SK-N-SH (cell line): ENCODE results near the gene SLC7A14. TPM values are rescaled to one million over a fixed set of nuclear protein-coding genes. Genes with fewer than 3 reads are reported as not detected.

ENCODE experiments used
- CTCF ChIA-PET: fragments of 300-600, 350-600 bp; formaldehyde crosslinking; extraction: SDS; loops from one replicate; lab custom pipeline; 2021; lab: Yijun Ruan, JAX
- POLR2A ChIA-PET: fragments of 350-600 bp; sonication (Branson Sonifier 250); formaldehyde crosslinking; extraction: SDS; loops from one replicate; lab custom pipeline; 2020; ENCODE audit warnings: antibody characterized with exemption, inconsistent platforms; lab: Yijun Ruan, JAX
- DNase-seq: peaks from one replicate; pipeline ENCODE4 v3.0.0; 2012
- H2AFZ ChIP-seq: fragments of 200-600 bp; sonication (generic); 2 replicates; pipeline ENCODE4 v1.8.1; 2016; ENCODE audit warnings: antibody characterized with exemption, mild to moderate bottlenecking, low read depth
- H3F3A ChIP-seq: fragments of 200-600 bp; sonication (generic); replicated peaks from 2 replicates; pipeline ENCODE3; 2016; ENCODE audit warnings: antibody characterized with exemption, mild to moderate bottlenecking; ENCODE audit not compliant: insufficient read depth
- H3K27ac ChIP-seq, 2 experiments: fragments of 200-500 bp in 1 of 2; fragments of 200-600 bp in 1 of 2; sonication (Bioruptor generic) in 1 of 2; sonication (generic), shearing (Covaris generic) in 1 of 2; 2 replicates each; pipeline versions ENCODE4 v1.5.1 to v1.6.1; 2014 to 2016; ENCODE audit warnings: low read depth in 2 of 2, inconsistent platforms in 1 of 2, low read length in 1 of 2, mild to moderate bottlenecking in 1 of 2, mixed read lengths in 1 of 2
- H3K27me3 ChIP-seq: fragments of 200-600 bp; sonication (generic), shearing (Covaris generic); 2 replicates; pipeline ENCODE4 v1.6.1; 2016; ENCODE audit warnings: mixed run types; ENCODE audit not compliant: insufficient read depth
- H3K36me3 ChIP-seq, 2 experiments: fragments of 200-500 bp in 1 of 2; fragments of 200-600 bp in 1 of 2; sonication (Bioruptor generic) in 1 of 2; sonication (generic) in 1 of 2; replicated peaks in 1 of 2; 2 replicates each; pipeline versions ENCODE3 to v1.5.1; 2014 to 2016; ENCODE audit warnings: low read length in 1 of 2, mild to moderate bottlenecking in 1 of 2; ENCODE audit not compliant: insufficient read depth in 2 of 2, control insufficient read depth in 1 of 2
- H3K4me1 ChIP-seq, 2 experiments: fragments of 200-500 bp in 1 of 2; fragments of 200-600 bp in 1 of 2; sonication (Bioruptor generic) in 1 of 2; sonication (generic), shearing (Covaris generic) in 1 of 2; 2 replicates each; pipeline versions ENCODE4 v1.5.1 to v1.6.1; 2014 to 2016; ENCODE audit warnings: low read depth in 1 of 2, low read length in 1 of 2, mixed run types in 1 of 2; ENCODE audit not compliant: insufficient read depth in 2 of 2, control insufficient read depth in 1 of 2
- H3K4me2 ChIP-seq: fragments of 200-600 bp; sonication (generic), shearing (Covaris generic); 2 replicates; pipeline ENCODE4 v1.6.1; 2017; ENCODE audit warnings: mixed run types
- H3K4me3 ChIP-seq, 2 experiments: fragments of 200-500 bp in 1 of 2; fragments of 200-600 bp in 1 of 2; sonication (Bioruptor generic) in 1 of 2; sonication (generic), shearing (Covaris generic) in 1 of 2; 2 replicates each; pipeline versions ENCODE4 v1.5.1 to v1.8.1; 2014 to 2016; ENCODE audit warnings: low read depth in 2 of 2, inconsistent platforms in 1 of 2, low read length in 1 of 2, mild to moderate bottlenecking in 1 of 2, mixed read lengths in 1 of 2, moderate library complexity in 1 of 2
- H3K79me2 ChIP-seq: fragments of 200-600 bp; sonication (generic); 2 replicates; pipeline ENCODE4 v1.8.1; 2017; ENCODE audit warnings: mild to moderate bottlenecking; ENCODE audit not compliant: insufficient read depth
- H3K9ac ChIP-seq: fragments of 200-600 bp; sonication (generic); 2 replicates; pipeline ENCODE4 v1.6.1; 2017; ENCODE audit warnings: mixed run types
- H3K9me2 ChIP-seq: fragments of 200-600 bp; sonication (generic); 2 replicates; pipeline ENCODE4 v1.6.1; 2017; ENCODE audit warnings: mixed run types
- H3K9me3 ChIP-seq: fragments of 200-600 bp; sonication (generic); 2 replicates; pipeline ENCODE4 v1.6.1; 2017; ENCODE audit warnings: mixed run types, mild to moderate bottlenecking, moderate library complexity
- H4K20me1 ChIP-seq: fragments of 200-600 bp; sonication (generic); 2 replicates; pipeline ENCODE4 v1.6.1; 2017; ENCODE audit warnings: mild to moderate bottlenecking, mixed run types; ENCODE audit not compliant: insufficient read depth
- CHD2 ChIP-seq: fragments of 150-350 bp; IDR thresholded peaks from 2 replicates; pipeline ENCODE4 v1.6.1; 2018; ENCODE audit warnings: low read length; ENCODE audit not compliant: partially characterized antibody
- ELF1 ChIP-seq: IDR thresholded peaks from 2 replicates; pipeline ENCODE4 v1.4.0; 2012
- EP300 ChIP-seq, 2 experiments: IDR thresholded peaks; 2 replicates each; pipeline versions ENCODE4 v1.4.0 to v1.6.1; 2012; ENCODE audit warnings: borderline replicate concordance in 1 of 2, low read depth in 1 of 2, low read length in 1 of 2
- EZH2phosphoT487 ChIP-seq: fragments of 200-600 bp; sonication (generic); IDR thresholded peaks from 2 replicates; pipeline ENCODE4 v1.6.1; 2017; ENCODE audit warnings: low read depth, mixed run types, mild to moderate bottlenecking, antibody characterized with exemption, moderate library complexity, borderline replicate concordance
- FOSL2 ChIP-seq: IDR thresholded peaks from 2 replicates; pipeline ENCODE4 v1.4.0; 2012; ENCODE audit warnings: low read depth, mild to moderate bottlenecking, moderate library complexity, borderline replicate concordance
- FOXJ3 ChIP-seq: sonication (generic); formaldehyde crosslinking; IDR thresholded peaks from 2 replicates; pipeline ENCODE4 v1.5.1; 2020; ENCODE audit warnings: mild to moderate bottlenecking, missing genetic modification reagents
- GABPA ChIP-seq: IDR thresholded peaks from 2 replicates; pipeline ENCODE4 v1.4.0; 2012; ENCODE audit warnings: low read depth, mild to moderate bottlenecking
- IRF3 ChIP-seq: fragments of 150-350 bp; IDR thresholded peaks from 2 replicates; pipeline ENCODE4 v1.6.1; 2016; ENCODE audit warnings: mild to moderate bottlenecking, low read depth, low read length
- JUND ChIP-seq: IDR thresholded peaks from 2 replicates; pipeline ENCODE4 v1.4.0; 2012
- MEF2A ChIP-seq: IDR thresholded peaks from 2 replicates; pipeline ENCODE4 v1.4.0; 2012; ENCODE audit warnings: low read depth, borderline replicate concordance
- MXI1 ChIP-seq: IDR thresholded peaks from 2 replicates; pipeline ENCODE4 v1.6.1; 2012; ENCODE audit warnings: mild to moderate bottlenecking, low read depth, low read length, improper control_type of control experiment
- NFIC ChIP-seq: IDR thresholded peaks from 2 replicates; pipeline ENCODE4 v1.4.0; 2012; ENCODE audit warnings: borderline replicate concordance
- PBX3 ChIP-seq: IDR thresholded peaks from 2 replicates; pipeline ENCODE4; 2012
- POLR2AphosphoS5 ChIP-seq: IDR thresholded peaks from 2 replicates; pipeline ENCODE4 v1.6.1; 2012; ENCODE audit warnings: low read depth, low read length
- RAD21 ChIP-seq: IDR thresholded peaks from 2 replicates; pipeline ENCODE4 v1.6.1; 2012; ENCODE audit warnings: mild to moderate bottlenecking, low read length
- RXRA ChIP-seq: IDR thresholded peaks from 2 replicates; pipeline ENCODE4 v1.4.0; 2012; ENCODE audit warnings: low read depth, mild to moderate bottlenecking, borderline replicate concordance
- SMC3 ChIP-seq: IDR thresholded peaks from 2 replicates; pipeline ENCODE4 v1.6.1; 2012; ENCODE audit warnings: low read depth, low read length, improper control_type of control experiment
- TEAD4 ChIP-seq: IDR thresholded peaks from 2 replicates; pipeline ENCODE4 v1.4.0; 2012; ENCODE audit warnings: mild to moderate bottlenecking, borderline replicate concordance; ENCODE audit not compliant: insufficient read depth
- YY1 ChIP-seq: IDR thresholded peaks from 2 replicates; pipeline ENCODE4 v1.4.0; 2012; ENCODE audit warnings: low read depth, mild to moderate bottlenecking
- WGBS: methylation state at CpG from one replicate; pipeline ENCODE4 v1.1.6; 2017; ENCODE audit warnings: low lambda C conversion rate; 5-methylcytosine and 5-hydroxymethylcytosine counted together
- polyA plus RNA-seq, 3 experiments: library from polyadenylated mRNA; depleted of rRNA; stranded (reverse); fragments of >200 nt; gene quantifications; 2 replicates each; pipeline ENCODE4 v1.2.3, GENCODE V29; 2012
- TF ChIP-seq, protein P1 (sequence below): IDR thresholded peaks from 2 replicates; pipeline ENCODE4 v1.6.1; 2012; ENCODE audit warnings: mild to moderate bottlenecking, low read depth, low read length, moderate library complexity
- TF ChIP-seq, protein P2 (sequence below): IDR thresholded peaks from 2 replicates; pipeline ENCODE4 v1.4.0; 2012; ENCODE audit warnings: low read depth, borderline replicate concordance

Gene SLC7A14
- polyA plus RNA-seq, 1 of the 3 experiments (the other 2 are of a cell fraction), result 2.5 TPM

- Histone ChIP-seq H3K27ac (no peak overlapping the region), H3F3A (no peaks in the 10 kb centered on the region), H3K4me3 (no peak overlapping the region), H2AFZ (no peak overlapping the region), H3K27me3 (no peaks in the 10 kb centered on the region), H3K79me2 (no peaks in the 10 kb centered on the region), H3K4me2 (no peak overlapping the region), H3K9me3 (no peaks in the 10 kb centered on the region), H3K9ac (no peak overlapping the region), H4K20me1 (no peaks in the 10 kb centered on the region), H3K9me2 (no peaks in the 10 kb centered on the region), H3K4me1 (no peaks in the 10 kb centered on the region), H3K36me3 (no peaks in the 10 kb centered on the region)
- POLR2A ChIA-PET, result no interaction called here
- WGBS, result 96% methylated on average over 4 of the region's 4 CpGs
- TF ChIP-seq, protein P1, sequence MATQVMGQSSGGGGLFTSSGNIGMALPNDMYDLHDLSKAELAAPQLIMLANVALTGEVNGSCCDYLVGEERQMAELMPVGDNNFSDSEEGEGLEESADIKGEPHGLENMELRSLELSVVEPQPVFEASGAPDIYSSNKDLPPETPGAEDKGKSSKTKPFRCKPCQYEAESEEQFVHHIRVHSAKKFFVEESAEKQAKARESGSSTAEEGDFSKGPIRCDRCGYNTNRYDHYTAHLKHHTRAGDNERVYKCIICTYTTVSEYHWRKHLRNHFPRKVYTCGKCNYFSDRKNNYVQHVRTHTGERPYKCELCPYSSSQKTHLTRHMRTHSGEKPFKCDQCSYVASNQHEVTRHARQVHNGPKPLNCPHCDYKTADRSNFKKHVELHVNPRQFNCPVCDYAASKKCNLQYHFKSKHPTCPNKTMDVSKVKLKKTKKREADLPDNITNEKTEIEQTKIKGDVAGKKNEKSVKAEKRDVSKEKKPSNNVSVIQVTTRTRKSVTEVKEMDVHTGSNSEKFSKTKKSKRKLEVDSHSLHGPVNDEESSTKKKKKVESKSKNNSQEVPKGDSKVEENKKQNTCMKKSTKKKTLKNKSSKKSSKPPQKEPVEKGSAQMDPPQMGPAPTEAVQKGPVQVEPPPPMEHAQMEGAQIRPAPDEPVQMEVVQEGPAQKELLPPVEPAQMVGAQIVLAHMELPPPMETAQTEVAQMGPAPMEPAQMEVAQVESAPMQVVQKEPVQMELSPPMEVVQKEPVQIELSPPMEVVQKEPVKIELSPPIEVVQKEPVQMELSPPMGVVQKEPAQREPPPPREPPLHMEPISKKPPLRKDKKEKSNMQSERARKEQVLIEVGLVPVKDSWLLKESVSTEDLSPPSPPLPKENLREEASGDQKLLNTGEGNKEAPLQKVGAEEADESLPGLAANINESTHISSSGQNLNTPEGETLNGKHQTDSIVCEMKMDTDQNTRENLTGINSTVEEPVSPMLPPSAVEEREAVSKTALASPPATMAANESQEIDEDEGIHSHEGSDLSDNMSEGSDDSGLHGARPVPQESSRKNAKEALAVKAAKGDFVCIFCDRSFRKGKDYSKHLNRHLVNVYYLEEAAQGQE, result no peak
- no peak for TF ChIP-seq EZH2phosphoT487
- no peak for TF ChIP-seq PBX3
- TF ChIP-seq MXI1, result no peak
- TF ChIP-seq FOSL2, result no peak
- TF ChIP-seq POLR2AphosphoS5, result no peak
- no peak for TF ChIP-seq MEF2A
- no peak for DNase-seq
- CTCF ChIA-PET, result interaction anchor here (1.6 kb wide), 1 partner anchor 12 kb away, joined by 5 read pairs; no protein-coding TSS in a partner anchor
Measured at GRCh38 chr3:170494766-170495165, 91.1 kb downstream of the SLC7A14 start.

GRCh38 chr3:170493712-170494182 lies 92.1 kb downstream of the SLC7A14 start:
- POLR2A ChIA-PET, result no interaction called here
- Histone ChIP-seq H3K27me3 (no peaks in the 10 kb centered on the region), H3K9ac (no peak overlapping the region), H3K9me3 (no peaks in the 10 kb centered on the region), H3K79me2 (no peaks in the 10 kb centered on the region), H3K4me1 (no peaks in the 10 kb centered on the region), H4K20me1 (no peaks in the 10 kb centered on the region), H3F3A (no peaks in the 10 kb centered on the region), H3K4me3 (no peak overlapping the region), H2AFZ (no peak overlapping the region), H3K27ac (no peak overlapping the region), H3K4me2 (no peak overlapping the region), H3K9me2 (no peaks in the 10 kb centered on the region), H3K36me3 (no peaks in the 10 kb centered on the region)
- DNase-seq, result no peak
- 49% methylated on average over 2 of the region's 2 CpGs for WGBS
- CTCF ChIA-PET, result interaction anchor here (0.7 kb wide), 1 partner anchor 197 kb away, joined by 3 read pairs; no protein-coding TSS in a partner anchor
- TF ChIP-seq EP300 (IDR thresholded peaks at IDR 0.05; ENCODE audit: borderline replicate concordance in 1 of 2, low read depth in 1 of 2, low read length in 1 of 2), result no peak
- TF ChIP-seq SMC3, result no peak
- TF ChIP-seq YY1, result no peak
- TF ChIP-seq ELF1, result no peak
- TF ChIP-seq CHD2, result no peak
- no peak for TF ChIP-seq RAD21
- no peak for TF ChIP-seq FOXJ3 (CRISPR knock-in tag)
- TF ChIP-seq, protein P2, sequence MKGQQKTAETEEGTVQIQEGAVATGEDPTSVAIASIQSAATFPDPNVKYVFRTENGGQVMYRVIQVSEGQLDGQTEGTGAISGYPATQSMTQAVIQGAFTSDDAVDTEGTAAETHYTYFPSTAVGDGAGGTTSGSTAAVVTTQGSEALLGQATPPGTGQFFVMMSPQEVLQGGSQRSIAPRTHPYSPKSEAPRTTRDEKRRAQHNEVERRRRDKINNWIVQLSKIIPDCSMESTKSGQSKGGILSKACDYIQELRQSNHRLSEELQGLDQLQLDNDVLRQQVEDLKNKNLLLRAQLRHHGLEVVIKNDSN, result no peak
- TF ChIP-seq GABPA, result no peak
- TF ChIP-seq NFIC, result no peak
- TF ChIP-seq FOSL2, result peak; percentile 11; the same call in 1 of the 2 replicates
- TF ChIP-seq TEAD4, result no peak
- TF ChIP-seq JUND, result no peak; the same call in 1 of the 2 replicates
- TF ChIP-seq IRF3, result no peak
- no peak for TF ChIP-seq RXRA
- TF ChIP-seq MXI1, result no peak
- TF ChIP-seq EZH2phosphoT487, result no peak
